MCF 10A (cell line): Measurements from ENCODE around the gene ADIG. TPM values are rescaled to one million over a fixed set of nuclear protein-coding genes. Genes with fewer than 3 reads are reported as not detected.

Experiments
- BruUV-seq: library from RNA; stranded (reverse); fragments of 400-500 nt; replicated peaks from 2 replicates; lab custom pipeline; 2021; lab: Mats Ljungman, UMichigan
- CTCF ChIA-PET: fragments of 300-600 bp; sonication (Branson Sonifier 250); formaldehyde crosslinking; extraction: SDS; loops from one replicate; lab custom pipeline; 2021; ENCODE audit warnings: antibody characterized with exemption, inconsistent platforms; lab: Yijun Ruan, JAX
- POLR2A ChIA-PET: fragments of 300-600, 350-650 bp; sonication (Branson Sonifier 250); formaldehyde crosslinking; extraction: SDS; loops from one replicate; lab custom pipeline; 2020; ENCODE audit warnings: antibody characterized with exemption, inconsistent platforms; lab: Yijun Ruan, JAX
- DNase-seq: peaks from one replicate; pipeline ENCODE4 v3.0.0-alpha.2; 2018; ENCODE audit not compliant: unreplicated experiment
- H3K27ac Mint-ChIP-seq: one replicate; pipeline ENCODE4 v1.8.0; 2022; ENCODE audit warnings: mild to moderate bottlenecking, low read depth, mixed read lengths; ENCODE audit not compliant: unreplicated experiment
- H3K27me3 Mint-ChIP-seq: one replicate; pipeline ENCODE4 v1.8.0; 2022; ENCODE audit warnings: mixed read lengths; ENCODE audit not compliant: insufficient read depth, unreplicated experiment
- H3K36me3 Mint-ChIP-seq: one replicate; pipeline ENCODE4 v1.8.0; 2022; ENCODE audit warnings: mild to moderate bottlenecking, moderate library complexity, mixed read lengths; ENCODE audit not compliant: insufficient read depth, unreplicated experiment
- H3K4me1 Mint-ChIP-seq: one replicate; pipeline ENCODE4 v1.8.0; 2022; ENCODE audit warnings: mixed read lengths; ENCODE audit not compliant: insufficient read depth, unreplicated experiment
- H3K4me3 Mint-ChIP-seq: one replicate; pipeline ENCODE4 v1.8.0; 2022; ENCODE audit warnings: mild to moderate bottlenecking, moderate library complexity, mixed read lengths; ENCODE audit not compliant: unreplicated experiment
- H3K9me3 Mint-ChIP-seq: one replicate; pipeline ENCODE4 v1.8.0; 2022; ENCODE audit warnings: mixed read lengths; ENCODE audit not compliant: unreplicated experiment
- intact Hi-C: fragments of 100-400 bp; cut with micrococcal nuclease; formaldehyde crosslinking; loops from 2 replicates; pipeline ENCODE4 v1.14.1; 2022
- total RNA-seq: library from RNA; stranded (reverse); gene quantifications from 2 replicates; pipeline ENCODE4 v1.2.3, GENCODE V29; 2022
- TF ChIP-seq, protein P1 (sequence below): fragments of 200-600 bp; IDR thresholded peaks from one replicate; pipeline ENCODE4 v1.8.0; 2022; ENCODE audit warnings: antibody characterized with exemption, mild to moderate bottlenecking; ENCODE audit not compliant: unreplicated experiment

ADIG gene
- total RNA-seq, 1 experiment from 2014 or later, result not detected

DNA sequence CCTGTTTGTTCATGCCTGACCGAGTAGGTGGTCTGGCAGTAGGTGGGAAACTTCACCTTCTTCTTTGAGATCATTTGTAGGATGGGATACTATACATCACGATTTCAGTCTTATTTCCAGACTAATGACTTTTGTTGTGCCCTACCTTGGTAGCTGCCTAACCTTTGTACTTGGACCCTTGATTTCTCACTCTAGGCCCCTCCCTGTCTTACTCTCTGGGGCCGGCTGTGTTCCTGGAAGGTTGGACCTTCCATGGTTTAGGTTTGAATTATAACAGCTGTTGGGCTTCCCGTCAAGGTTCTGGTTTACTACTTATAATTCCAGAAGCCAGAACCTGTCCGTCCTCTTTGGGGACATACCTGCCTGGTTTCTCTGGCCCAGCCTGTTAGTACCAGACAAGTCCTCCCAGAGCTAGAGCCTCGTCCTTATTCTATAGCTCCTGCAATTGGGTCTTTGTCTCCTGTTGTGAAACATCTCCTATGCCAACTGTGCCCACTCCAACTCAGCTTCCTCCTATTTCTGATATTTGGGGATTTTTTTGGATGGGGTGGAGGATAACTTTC is 14.9 kb upstream of the ADIG start:
- CTCF ChIA-PET, result interaction anchor here (0.7 to 1.4 kb wide), 3 partner anchors 10 to 129 kb away, joined by 3 to 4 read pairs (median 3); no protein-coding TSS in a partner anchor
- no peaks in the 10 kb centered on the region for H3K4me1 Mint-ChIP-seq
- no peak overlapping the region for H3K27ac Mint-ChIP-seq
- BruUV-seq, result no TSS peak
- TF ChIP-seq, protein P1, sequence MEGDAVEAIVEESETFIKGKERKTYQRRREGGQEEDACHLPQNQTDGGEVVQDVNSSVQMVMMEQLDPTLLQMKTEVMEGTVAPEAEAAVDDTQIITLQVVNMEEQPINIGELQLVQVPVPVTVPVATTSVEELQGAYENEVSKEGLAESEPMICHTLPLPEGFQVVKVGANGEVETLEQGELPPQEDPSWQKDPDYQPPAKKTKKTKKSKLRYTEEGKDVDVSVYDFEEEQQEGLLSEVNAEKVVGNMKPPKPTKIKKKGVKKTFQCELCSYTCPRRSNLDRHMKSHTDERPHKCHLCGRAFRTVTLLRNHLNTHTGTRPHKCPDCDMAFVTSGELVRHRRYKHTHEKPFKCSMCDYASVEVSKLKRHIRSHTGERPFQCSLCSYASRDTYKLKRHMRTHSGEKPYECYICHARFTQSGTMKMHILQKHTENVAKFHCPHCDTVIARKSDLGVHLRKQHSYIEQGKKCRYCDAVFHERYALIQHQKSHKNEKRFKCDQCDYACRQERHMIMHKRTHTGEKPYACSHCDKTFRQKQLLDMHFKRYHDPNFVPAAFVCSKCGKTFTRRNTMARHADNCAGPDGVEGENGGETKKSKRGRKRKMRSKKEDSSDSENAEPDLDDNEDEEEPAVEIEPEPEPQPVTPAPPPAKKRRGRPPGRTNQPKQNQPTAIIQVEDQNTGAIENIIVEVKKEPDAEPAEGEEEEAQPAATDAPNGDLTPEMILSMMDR, result no peak
- H3K9me3 Mint-ChIP-seq, result no peaks in the 10 kb centered on the region
- H3K27me3 Mint-ChIP-seq, result no peaks in the 10 kb centered on the region
- POLR2A ChIA-PET, result no interaction called here
- no peak overlapping the region for H3K4me3 Mint-ChIP-seq
- DNase-seq, result no peak
- intact Hi-C loops, result no loop called here
- peaks cover 57% of the 10 kb centered on the region for H3K36me3 Mint-ChIP-seq

DNA sequence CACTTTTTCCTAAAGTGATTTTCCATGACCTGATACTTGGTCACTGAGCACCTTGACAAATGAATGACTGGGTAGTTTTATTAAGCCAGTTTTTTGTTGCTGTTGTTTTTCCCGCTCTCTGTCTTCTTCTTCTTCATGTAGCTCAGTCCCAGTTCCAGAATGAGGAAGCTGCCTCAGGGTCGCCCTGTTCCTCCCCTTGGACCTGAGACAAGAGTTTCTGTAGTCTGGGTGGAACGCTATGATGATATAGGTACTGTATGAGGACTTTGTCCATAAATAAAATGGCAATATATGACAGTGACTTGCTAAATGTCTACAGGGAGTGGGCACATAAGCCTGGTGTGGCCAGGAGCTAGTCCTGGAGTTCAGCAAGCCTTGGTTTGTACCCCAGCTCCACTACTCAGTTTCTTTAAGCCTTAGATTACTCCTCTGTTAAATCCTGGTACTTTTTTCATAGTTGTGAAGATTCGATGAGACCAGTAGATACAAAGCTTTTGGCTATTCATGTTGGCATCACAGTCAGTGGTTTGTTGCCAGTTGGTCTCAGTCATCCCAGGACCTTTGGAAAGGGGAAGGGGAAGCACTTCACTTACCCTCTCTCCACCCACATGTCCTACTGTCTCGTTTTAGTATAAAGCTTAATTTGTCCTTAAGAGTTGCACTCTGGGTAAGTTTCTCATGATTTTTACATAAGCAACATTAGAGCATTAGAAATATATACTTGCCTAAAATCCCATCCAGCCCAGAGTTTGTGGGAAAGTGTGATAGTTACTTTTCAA is 11.1 kb upstream of the ADIG start:
- DNase-seq, result no peak
- CTCF ChIA-PET, result interaction anchor here (1.0 to 1.6 kb wide), 4 partner anchors 19 to 479 kb away, joined by 3 to 11 read pairs (median 4); no protein-coding TSS in a partner anchor
- Mint-ChIP-seq H3K4me3 (no peak overlapping the region), H3K27me3 (no peaks in the 10 kb centered on the region), H3K27ac (no peak overlapping the region), H3K36me3 (peaks cover 63% of the 10 kb centered on the region), H3K9me3 (no peaks in the 10 kb centered on the region), H3K4me1 (no peaks in the 10 kb centered on the region)
- intact Hi-C loops, result no loop called here
- TF ChIP-seq, protein P1, result no peak
- no TSS peak for BruUV-seq
- POLR2A ChIA-PET, result interaction anchor here (0.6 to 2.6 kb wide), 7 partner anchors 9 to 1205 kb away, joined by 3 to 10 read pairs (median 3); no protein-coding TSS in a partner anchor

DNA sequence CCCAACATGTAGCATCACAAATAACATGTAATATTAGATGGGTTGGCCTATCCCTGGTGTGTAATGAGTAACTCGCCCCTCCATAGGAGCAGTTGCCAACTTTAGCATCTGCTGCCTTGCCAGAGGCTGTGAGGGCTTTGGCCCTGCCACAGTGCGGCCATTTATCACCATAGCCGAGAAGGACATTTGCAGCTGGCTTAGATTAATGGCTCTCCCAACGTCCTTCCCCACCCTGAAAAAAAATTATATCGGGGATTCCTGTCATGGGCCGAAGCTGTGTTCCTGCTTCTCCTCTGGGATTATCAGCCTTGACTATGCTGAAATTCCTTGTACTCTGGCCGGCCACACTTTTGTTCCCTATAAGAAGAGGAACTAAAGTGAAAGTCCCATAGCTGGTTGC is 7.6 kb upstream of the ADIG start:
- DNase-seq, result no peak
- TF ChIP-seq, protein P1, result no peak
- POLR2A ChIA-PET, result no interaction called here
- Mint-ChIP-seq H3K36me3 (peaks cover 44% of the 10 kb centered on the region), H3K4me1 (no peaks in the 10 kb centered on the region), H3K27ac (peak overlapping the region; percentile 9), H3K27me3 (no peaks in the 10 kb centered on the region), H3K9me3 (no peaks in the 10 kb centered on the region), H3K4me3 (no peak overlapping the region)
- intact Hi-C loops, result no loop called here
- CTCF ChIA-PET, result interaction anchor here (0.6 kb wide), 1 partner anchor 101 kb away, joined by 3 read pairs; no protein-coding TSS in a partner anchor
- no TSS peak for BruUV-seq

DNA sequence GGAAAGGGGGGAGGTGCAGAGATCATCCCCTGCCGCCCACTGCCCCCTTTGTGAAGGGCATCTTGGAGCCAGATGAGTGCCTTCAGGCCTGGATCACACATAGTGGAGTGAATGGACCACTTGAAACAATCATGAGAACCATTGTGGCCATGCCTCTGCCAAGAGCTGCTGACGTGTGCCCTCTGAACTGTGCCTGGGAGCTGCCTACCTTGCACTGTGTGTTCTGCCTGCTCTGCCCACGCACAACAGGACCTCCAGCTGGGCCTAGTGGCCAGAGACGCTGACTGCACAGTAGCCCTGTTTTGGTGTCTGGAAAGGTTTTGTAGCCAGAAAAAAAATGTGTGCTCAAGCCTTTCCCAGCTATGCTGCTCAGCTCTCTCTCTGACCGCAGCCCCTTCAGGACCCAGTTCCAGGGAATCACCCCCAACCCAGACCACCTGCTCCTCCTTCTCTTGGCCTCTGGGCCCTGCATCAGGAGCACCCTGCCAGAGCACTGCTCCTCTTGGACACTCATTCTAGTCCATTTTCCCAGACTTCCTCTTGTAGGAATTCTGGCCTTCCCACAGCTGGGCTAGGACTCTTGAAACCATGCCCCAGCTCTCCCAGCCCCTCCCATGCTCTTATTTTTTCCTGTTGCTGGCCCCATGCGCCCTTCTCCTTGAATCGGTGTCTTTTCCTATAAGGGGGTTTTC is 1.6 kb upstream of the ADIG start:
- no peak for DNase-seq
- Mint-ChIP-seq H3K4me3 (no peak overlapping the region), H3K4me1 (peaks cover 5% of the 10 kb centered on the region), H3K27me3 (no peaks in the 10 kb centered on the region), H3K27ac (no peak overlapping the region), H3K9me3 (no peaks in the 10 kb centered on the region), H3K36me3 (peaks cover 17% of the 10 kb centered on the region)
- BruUV-seq, result no TSS peak
- TF ChIP-seq, protein P1, result no peak
- POLR2A ChIA-PET, result interaction anchor here (1.0 to 1.3 kb wide), 2 partner anchors 9 to 17 kb away, joined by 3 to 4 read pairs; no protein-coding TSS in a partner anchor
- CTCF ChIA-PET, result no interaction called here
- intact Hi-C loops, result no loop called here
